Fibroblast of villous mesenchyme (primary cell): ENCODE measurements around the gene AFDN. TPM values are rescaled to one million over a fixed set of nuclear protein-coding genes. Genes with fewer than 3 reads are reported as not detected.

Source experiments
- DNase-seq: peaks from one replicate; pipeline ENCODE4 v3.0.0-alpha.2; 2010; ENCODE audit warnings: low read depth
- H3K4me3 ChIP-seq: 2 replicates; pipeline ENCODE4 v1.5.1; 2011; ENCODE audit warnings: low read depth, mild to moderate bottlenecking, low read length
- CTCF ChIP-seq: IDR thresholded peaks from 2 replicates; pipeline ENCODE4 v1.5.1; 2012; ENCODE audit warnings: low read depth, mild to moderate bottlenecking, low read length; ENCODE audit not compliant: insufficient read depth
- total RNA-seq: library from RNA; depleted of rRNA; stranded (reverse); fragments of >200 nt; gene quantifications from 2 replicates; pipeline ENCODE4 v1.2.3, GENCODE V29; 2012

AFDN gene
- total RNA-seq, 1 donor = 37.1 TPM

GRCh38 chr6:167927246-167927645 lies 100.5 kb downstream of the AFDN start:
- H3K4me3 ChIP-seq = no peak overlapping the region
- no peak for TF ChIP-seq CTCF
- DNase-seq = no peak

GRCh38 chr6:167928111-167928510 lies 101.4 kb downstream of the AFDN start:
- DNase-seq = no peak
- H3K4me3 ChIP-seq = no peak overlapping the region
- no peak for TF ChIP-seq CTCF

- DNase-seq = peak; percentile 5
- no peak for TF ChIP-seq CTCF
- no peak overlapping the region for H3K4me3 ChIP-seq
Measured at GRCh38 chr6:167930295-167930694, 103.6 kb downstream of the AFDN start.

- peak; percentile 63 for DNase-seq
- no peak for TF ChIP-seq CTCF
- no peak overlapping the region for H3K4me3 ChIP-seq
Measured at GRCh38 chr6:167932468-167933276, 106.0 kb downstream of the AFDN start.

- DNase-seq = no peak
- no peak for TF ChIP-seq CTCF
Measured at GRCh38 chr6:167933290-167933689, 106.6 kb downstream of the AFDN start.

GRCh38 chr6:167933847-167934246 lies 107.1 kb downstream of the AFDN start:
- no peak overlapping the region for H3K4me3 ChIP-seq
- TF ChIP-seq CTCF = no peak
- no peak for DNase-seq

More at GRCh38 chr6:167933290-167933689, 106.6 kb downstream of the AFDN start:
- no peak overlapping the region for H3K4me3 ChIP-seq
